Activated T-cell treated with anti-CD3 and anti-CD28 coated beads, Interleukin-2, amount 50 U/mL, for 1 hour (primary cell): ENCODE data around the gene ADCK2.
A peak's percentile ranks its signal among the peaks of the same experiment; 100 is the strongest.
"Not testable (repeated sequence)": the region's sequence is repeated elsewhere in the genome, so short reads cannot be mapped to it uniquely, and the experiment has no call there.

ENCODE experiments used
- DNase-seq: peaks from one replicate; pipeline ENCODE4 v3.0.0-alpha.2; 2020

The ADCK2 gene

DNA sequence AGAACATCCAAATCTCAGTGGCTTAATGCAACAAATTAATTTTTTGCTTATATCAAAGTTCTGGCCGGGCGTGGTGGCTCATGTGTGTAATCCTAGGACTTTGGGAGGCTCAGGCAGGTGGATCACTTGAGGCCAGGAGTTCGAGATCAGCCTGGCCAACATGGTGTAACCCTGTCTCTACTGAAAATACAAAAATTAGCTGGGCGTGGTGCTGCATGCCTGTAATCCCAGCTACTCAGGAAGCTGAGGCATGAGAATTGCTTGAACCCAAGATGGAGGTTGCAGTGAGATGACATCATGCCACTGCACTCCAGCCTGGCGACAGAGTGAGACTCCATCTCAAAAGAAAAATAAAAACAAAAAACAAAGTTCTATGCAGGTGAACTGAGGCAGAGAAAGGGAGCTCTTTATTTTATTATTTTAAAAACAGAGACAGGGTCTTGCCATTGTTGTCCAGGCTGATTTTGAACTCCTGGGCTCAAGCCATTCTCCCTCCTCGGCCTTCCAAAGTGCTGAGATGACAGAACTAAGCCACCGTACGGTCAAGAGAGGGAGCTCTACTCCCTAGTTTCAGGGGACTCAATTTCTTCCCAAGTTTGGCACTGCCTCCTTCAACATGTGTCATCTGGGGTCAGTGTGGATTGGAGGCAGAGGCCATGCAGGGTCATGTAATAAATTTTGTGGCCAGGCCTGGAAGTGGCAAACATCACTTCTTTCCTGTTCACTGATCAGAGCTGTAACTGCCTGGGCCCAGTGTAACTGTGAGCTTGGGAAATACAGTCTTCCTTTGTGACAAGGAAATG, 2.4 kb downstream of the ADCK2 start:
- no peak for DNase-seq

GRCh38 chr7:140675726-140676125, 3.0 kb downstream of the ADCK2 start:
- DNase-seq = no peak

GRCh38 chr7:140676306-140676705, 3.6 kb downstream of the ADCK2 start:
- no peak for DNase-seq

DNA sequence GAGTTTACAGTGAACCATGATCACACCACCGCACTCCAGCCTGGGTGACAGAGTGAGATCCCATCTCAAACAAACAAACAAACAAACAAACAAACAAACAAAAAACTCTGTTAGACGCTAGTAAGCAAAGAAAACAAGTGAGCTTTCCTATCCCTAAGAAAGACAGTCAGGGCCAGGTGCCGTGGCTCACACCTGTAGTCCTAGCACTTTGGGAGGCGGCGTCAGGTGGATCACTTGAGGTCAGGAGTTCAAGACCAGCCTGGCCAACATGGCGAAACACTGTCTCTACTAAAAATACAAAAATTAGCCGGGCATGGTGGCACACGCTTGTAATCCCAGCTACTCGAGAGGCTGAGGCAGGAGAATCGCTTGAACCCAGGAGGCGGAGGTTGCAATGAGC, 4.2 kb downstream of the ADCK2 start:
- DNase-seq = not testable (repeated sequence)

GRCh38 chr7:140677496-140677895, 4.8 kb downstream of the ADCK2 start:
- DNase-seq = no peak

GRCh38 chr7:140678081-140678815, 5.5 kb downstream of the ADCK2 start:
- DNase-seq = no peak

- DNase-seq = no peak
These were observed 6.0 kb downstream of the ADCK2 start for GRCh38 chr7:140678816-140679130.

DNA sequence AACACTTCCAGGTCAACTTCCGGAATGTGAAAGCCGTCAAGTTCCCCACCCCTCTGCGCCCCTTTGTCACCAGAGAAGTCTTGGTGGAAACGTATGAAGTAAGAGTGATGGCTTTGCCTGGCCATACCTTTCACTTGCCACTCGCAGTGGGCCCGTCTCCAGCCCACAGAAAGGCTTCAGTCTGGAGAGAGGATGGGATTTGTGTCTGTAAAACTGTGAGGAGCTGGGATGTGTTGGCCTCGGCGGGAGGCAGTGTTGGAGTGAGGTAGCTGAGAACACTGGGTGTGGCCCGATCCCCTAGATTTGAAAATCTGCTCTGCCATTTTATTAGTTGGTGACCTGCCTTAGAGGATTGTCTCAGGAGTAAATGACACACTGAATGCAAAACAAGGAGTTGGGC, 6.4 kb downstream of the ADCK2 start:
- no peak for DNase-seq

DNA sequence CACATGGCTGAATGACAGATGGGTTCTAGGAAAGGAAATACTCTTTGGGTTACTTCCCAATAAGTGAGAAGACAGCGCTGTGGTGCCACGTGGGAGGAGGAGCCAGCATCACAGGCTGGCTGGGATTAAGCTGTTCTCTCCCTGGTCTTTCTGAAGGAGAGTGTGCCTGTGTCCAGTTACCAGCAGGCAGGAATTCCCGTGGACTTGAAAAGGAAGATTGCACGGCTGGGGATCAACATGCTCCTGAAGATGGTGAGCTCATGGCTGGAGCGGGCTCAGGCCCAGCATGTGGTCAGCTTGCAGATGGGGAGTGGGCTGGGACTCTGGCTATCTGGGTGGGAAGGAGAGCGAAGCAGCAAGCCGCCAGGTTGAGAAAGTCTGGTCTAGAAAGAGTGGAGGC, 8.1 kb downstream of the ADCK2 start:
- no peak for DNase-seq

GRCh38 chr7:140681766-140682165, 9.0 kb downstream of the ADCK2 start:
- DNase-seq = no peak

DNA sequence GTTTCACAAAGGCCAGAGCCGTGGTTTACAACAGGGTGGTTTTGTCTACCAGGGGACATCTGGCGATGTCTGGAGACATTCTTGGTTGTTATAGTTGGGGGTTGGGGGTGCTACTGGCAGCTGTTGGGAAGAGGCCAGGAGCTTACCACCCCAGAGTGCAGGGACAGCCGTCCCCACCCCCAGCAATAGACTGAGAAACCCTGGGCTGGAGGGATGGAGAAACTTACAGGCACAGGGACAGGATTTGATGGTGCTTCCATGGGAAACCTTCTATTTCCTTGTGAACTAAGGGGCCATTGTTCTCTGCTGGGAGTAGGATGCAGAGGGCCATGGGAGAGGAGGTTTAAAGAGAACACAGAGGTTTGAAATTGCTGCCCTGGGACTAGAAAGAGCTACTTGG, 10.9 kb downstream of the ADCK2 start:
- DNase-seq = no peak

- no peak for DNase-seq
These were observed 11.6 kb downstream of the ADCK2 start for GRCh38 chr7:140684066-140684950.

DNA sequence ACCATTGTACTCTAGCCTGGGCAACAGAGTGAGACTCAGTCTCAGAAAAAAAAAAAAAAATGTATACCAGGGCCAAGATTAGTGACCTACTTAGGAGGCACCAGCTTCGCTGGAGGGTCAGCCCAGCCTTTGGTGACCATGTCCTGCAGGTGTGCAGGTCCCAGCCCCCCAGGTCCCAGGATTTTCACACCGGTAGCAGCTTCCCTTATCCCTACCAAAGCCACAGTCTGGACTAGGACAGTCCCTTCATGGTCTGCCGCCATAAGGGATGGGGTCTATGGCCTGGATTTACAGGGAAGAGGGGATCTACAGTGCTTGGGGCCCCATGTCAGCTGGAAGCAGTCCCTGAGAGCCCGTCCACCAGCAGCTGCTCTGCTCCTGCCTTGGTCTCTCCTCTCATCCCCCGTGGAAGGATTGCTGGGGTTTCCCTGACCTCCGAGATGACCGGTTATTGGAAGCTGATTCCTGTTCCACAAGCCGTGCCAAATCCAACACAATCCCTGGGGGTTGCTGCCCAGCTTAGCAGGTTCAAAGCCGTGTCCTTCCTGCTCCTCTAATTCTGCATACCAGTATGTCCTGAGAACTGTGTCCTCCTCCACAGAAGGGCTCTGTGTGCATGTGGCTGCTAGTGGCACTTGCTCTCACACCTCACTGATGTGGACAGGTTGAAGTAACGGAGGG, 12.8 kb downstream of the ADCK2 start:
- no peak for DNase-seq

DNA sequence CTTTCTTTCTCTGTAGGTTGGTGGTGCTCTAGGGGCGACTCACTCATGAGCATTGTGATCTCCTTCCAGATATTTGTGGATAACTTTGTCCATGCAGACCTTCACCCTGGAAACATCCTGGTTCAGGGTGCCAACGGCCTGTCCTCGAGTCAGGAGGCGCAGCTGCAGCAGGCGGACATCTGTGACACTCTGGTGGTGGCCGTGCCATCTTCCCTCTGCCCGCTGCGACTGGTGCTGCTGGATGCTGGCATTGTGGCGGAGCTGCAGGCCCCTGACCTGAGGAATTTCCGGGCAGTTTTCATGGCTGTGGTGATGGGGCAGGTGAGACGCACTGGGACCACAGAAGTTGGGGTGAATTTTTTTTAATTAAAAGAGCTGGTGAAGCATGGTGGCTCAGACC, 14.2 kb downstream of the ADCK2 start:
- no peak for DNase-seq

GRCh38 chr7:140688341-140688740, 15.6 kb downstream of the ADCK2 start:
- DNase-seq = no peak

DNA sequence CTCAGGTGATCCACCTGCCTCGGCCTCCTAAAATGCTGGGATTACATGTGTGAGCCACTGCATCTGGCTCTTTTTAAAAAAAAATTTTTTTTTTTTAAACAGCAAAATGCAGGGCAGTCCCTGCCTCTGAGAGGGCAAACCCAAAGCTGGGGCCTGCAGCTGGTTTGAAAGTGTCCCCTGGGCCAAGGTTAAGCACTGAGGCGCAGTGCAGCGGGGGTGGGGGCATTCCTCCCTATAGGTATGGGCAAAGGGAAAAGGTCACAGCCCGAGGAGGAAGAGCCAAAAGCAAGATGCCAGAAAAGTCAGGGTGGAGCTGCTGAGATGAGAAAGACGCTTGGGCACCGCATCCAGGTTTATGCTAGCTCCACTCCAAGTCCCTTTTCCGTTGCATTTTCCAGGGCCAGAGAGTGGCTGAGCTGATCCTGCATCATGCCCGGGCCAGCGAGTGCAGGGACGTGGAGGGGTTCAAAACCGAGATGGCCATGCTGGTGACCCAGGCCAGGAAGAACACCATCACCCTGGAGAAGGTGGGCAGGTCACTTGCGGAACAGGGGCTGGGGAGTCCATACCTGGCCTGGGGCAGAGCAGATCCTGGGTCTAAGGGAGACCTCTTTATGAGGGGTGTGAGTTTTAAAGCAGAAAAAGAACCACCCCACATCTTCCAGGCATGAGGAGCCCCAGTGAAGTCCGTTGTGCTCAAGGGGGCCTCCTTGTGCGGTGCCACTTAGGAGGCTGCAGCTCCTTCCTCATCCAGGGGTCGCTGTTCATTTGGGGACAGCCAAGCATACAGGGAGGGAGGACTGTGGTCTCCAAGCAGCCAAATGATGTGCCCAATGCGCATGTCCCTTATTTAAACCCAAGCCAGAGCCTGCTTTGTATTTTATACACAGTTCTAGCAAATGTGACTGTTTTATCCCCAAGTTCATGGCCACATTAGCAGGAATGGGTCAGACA, 16.7 kb downstream of the ADCK2 start:
- DNase-seq = no peak

DNA sequence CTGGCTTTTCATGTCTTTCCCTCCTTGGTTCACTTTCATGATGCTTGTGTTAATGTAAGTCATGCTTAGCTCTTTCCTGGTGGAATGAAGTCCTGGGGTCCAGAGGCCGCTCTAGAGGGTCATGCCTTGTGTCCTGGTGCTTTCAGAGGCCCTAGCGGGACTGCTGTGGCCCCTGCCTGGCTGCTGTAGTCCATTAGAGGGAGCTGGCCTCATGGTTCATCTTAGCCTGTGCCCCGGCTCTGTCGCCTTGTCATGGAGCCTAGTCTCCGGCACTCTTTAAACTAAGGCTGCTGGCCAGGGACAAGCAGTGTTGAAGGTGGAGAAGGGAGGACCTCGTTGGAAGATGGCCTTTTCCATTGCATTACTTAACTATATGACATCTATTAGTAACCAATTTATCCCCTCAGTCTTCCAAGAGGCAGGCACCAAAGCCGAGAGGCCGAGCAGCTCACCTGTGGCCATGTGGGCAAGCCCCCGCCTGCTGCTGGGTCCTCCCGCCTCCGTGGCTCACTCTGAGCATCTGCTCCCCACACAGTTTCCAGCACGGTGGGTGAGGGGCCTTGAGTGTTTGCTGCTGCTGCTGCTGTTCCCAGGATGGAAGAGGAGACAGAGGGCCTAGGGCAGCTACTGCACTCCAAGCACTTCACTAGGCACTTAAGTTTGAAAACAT, 18.8 kb downstream of the ADCK2 start:
- DNase-seq = no peak

- DNase-seq = not testable (repeated sequence)
These were observed 21.1 kb downstream of the ADCK2 start for GRCh38 chr7:140693849-140694248.

DNA sequence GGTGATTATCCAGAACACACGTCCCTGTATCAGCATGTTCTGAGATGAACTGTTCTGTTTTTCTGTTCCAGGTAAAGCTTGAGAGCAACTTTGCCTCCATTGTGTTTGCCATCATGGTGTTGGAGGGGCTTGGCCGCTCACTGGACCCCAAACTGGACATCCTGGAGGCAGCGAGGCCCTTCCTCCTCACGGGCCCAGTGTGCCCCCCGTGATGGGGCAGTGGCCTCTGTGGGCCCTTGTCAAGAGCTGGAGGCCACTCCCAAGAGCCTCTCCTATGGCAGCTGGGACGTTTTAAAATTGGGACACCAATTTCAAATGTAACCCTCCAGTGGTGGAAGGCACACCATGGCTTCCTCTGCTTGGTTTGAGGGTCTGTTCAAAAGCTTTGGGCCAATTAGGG, 21.8 kb downstream of the ADCK2 start:
- no peak for DNase-seq

GRCh38 chr7:140695381-140695780, 22.6 kb downstream of the ADCK2 start:
- no peak for DNase-seq

DNA sequence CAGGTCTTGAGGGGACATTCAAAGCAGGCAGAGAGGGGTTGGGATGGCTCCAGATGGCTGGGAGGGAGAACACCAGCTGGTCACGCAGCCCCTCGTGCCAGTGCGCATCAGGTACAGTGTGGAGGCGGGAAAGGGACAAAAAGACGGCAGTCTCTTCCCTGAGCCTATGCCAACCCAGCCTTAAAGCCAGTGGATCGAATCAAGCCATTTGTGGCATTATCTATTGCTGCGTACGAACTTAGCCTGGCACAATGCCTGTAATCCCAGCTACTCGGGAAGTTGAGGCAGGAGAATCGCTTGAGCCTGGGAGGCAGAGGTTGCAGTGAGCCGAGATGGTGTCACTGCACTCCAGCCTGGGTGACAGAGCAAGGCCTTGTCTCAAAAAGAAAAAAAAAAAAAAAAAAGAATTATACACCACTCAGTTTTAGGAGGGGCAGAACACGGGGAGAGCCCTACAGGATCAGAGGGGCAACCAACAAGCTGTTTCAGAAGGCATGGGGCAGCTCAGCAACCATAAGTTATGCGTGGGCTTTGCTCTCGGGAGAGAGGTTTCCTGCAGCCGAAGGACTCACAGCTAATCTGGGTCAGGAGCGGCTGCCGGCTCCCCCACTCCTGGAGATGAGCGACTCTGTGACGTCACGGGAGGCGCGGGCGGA, 23.4 kb downstream of the ADCK2 start:
- DNase-seq = peak; percentile 95
